Liver (tissue), 9 donors: ENCODE measurements around the gene RBBP5. TPM values are rescaled to one million over a fixed set of nuclear protein-coding genes. Genes with fewer than 3 reads are reported as not detected.

Source experiments
- DNase-seq: peaks from one replicate; pipeline ENCODE4 v3.0.0-alpha.2; 2017; ENCODE audit warnings: low spot score
- H3K27ac ChIP-seq, 2 donors: one replicate each; pipeline ENCODE4 v1.7.0; 2013; ENCODE audit warnings: inconsistent platforms in 2 of 2, low read length in 2 of 2, control low read depth in 1 of 2, low read depth in 1 of 2, mild to moderate bottlenecking in 1 of 2
- H3K27me3 ChIP-seq, 4 donors: one replicate each; pipeline versions ENCODE4 v1.6.1 to v1.7.0; 2013; ENCODE audit warnings: low read length in 3 of 4, inconsistent platforms in 1 of 4, mild to moderate bottlenecking in 1 of 4, moderate library complexity in 1 of 4; ENCODE audit not compliant: control insufficient read depth in 4 of 4, insufficient read depth in 4 of 4
- H3K36me3 ChIP-seq, 4 donors: one replicate each; pipeline versions ENCODE4 v1.6.1 to v1.7.0; 2013; ENCODE audit warnings: low read length in 3 of 4, mild to moderate bottlenecking in 3 of 4, low read depth in 1 of 4, moderate library complexity in 1 of 4; ENCODE audit not compliant: control insufficient read depth in 4 of 4, insufficient read depth in 3 of 4
- H3K4me1 ChIP-seq, 4 donors: one replicate each; pipeline versions ENCODE4 v1.6.1 to v1.7.0; 2013; ENCODE audit warnings: low read length in 3 of 4, mild to moderate bottlenecking in 3 of 4, moderate library complexity in 1 of 4; ENCODE audit not compliant: control insufficient read depth in 4 of 4, insufficient read depth in 4 of 4
- H3K4me3 ChIP-seq, 3 donors: one replicate each; pipeline versions ENCODE4 v1.6.1 to v1.7.0; 2013; ENCODE audit warnings: low read length in 3 of 3, control low read depth in 1 of 3, low read depth in 1 of 3, mild to moderate bottlenecking in 1 of 3
- H3K9ac ChIP-seq, 2 donors: one replicate each; pipeline ENCODE4 v1.7.0; 2013; ENCODE audit warnings: low read length in 2 of 2, mild to moderate bottlenecking in 2 of 2, moderate library complexity in 2 of 2, control low read depth in 1 of 2, low read depth in 1 of 2
- H3K9me3 ChIP-seq, 4 donors: one replicate each; pipeline versions ENCODE4 v1.6.1 to v1.7.0; 2013; ENCODE audit warnings: low read length in 3 of 4; ENCODE audit not compliant: control insufficient read depth in 4 of 4
- FOXA1 ChIP-seq: IDR thresholded peaks from 2 replicates; pipeline ENCODE4 v1.6.1; 2016; ENCODE audit warnings: antibody characterized with exemption
- FOXA2 ChIP-seq: IDR thresholded peaks from 2 replicates; pipeline ENCODE4 v1.6.1; 2016; ENCODE audit warnings: antibody characterized with exemption
- GABPA ChIP-seq, 2 donors: IDR thresholded peaks in 1 of 2; conservative IDR thresholded peaks in 1 of 2; 2 replicates each; pipeline ENCODE4 v1.6.1; 2016; ENCODE audit warnings: antibody characterized with exemption in 2 of 2, mild to moderate bottlenecking in 1 of 2, moderate library complexity in 1 of 2
- HNF4A ChIP-seq, 2 donors: conservative IDR thresholded peaks; 2 replicates each; pipeline ENCODE4 v1.6.1; 2016; ENCODE audit warnings: antibody characterized with exemption in 2 of 2, mild to moderate bottlenecking in 2 of 2
- JUND ChIP-seq, 2 donors: IDR thresholded peaks; 2 replicates each; pipeline ENCODE4 v1.6.1; 2016; ENCODE audit warnings: antibody characterized with exemption in 2 of 2
- NR2F2 ChIP-seq: IDR thresholded peaks from 2 replicates; pipeline ENCODE4 v1.6.1; 2016; ENCODE audit warnings: antibody characterized with exemption
- RAD21 ChIP-seq, 2 donors: IDR thresholded peaks; 2 replicates each; pipeline ENCODE4 v1.6.1; 2016; ENCODE audit warnings: antibody characterized with exemption in 2 of 2, mild to moderate bottlenecking in 2 of 2
- SP1 ChIP-seq: IDR thresholded peaks from 2 replicates; pipeline ENCODE4 v1.6.1; 2018; ENCODE audit warnings: antibody characterized with exemption, mild to moderate bottlenecking
- TAF1 ChIP-seq: conservative IDR thresholded peaks from 2 replicates; pipeline ENCODE4 v1.6.1; 2016; ENCODE audit warnings: antibody characterized with exemption, mild to moderate bottlenecking
- YY1 ChIP-seq: IDR thresholded peaks from 2 replicates; pipeline ENCODE4 v1.6.1; 2016; ENCODE audit warnings: antibody characterized with exemption, mild to moderate bottlenecking
- WGBS: extraction: QIAGEN DNeasy Blood & Tissue Kit; methylation state at CpG from one replicate; pipeline ENCODE4 v1.1.7; 2013; 5-methylcytosine and 5-hydroxymethylcytosine counted together
- polyA plus RNA-seq, 2 donors: library from polyadenylated mRNA; stranded (reverse) in 1 of 2; unstranded in 1 of 2; fragments of 200-250 nt in 1 of 2; fragments of >200 nt in 1 of 2; fragmentation: Nextera tagmentation in 1 of 2; extraction: Ambion mirVana in 1 of 2; gene quantifications; one replicate each; pipeline versions ENCODE4 v1.2.1 to v1.2.3, GENCODE V29; 2013 to 2015
- total RNA-seq, 2 donors: library from RNA; depleted of rRNA; stranded (reverse); fragments of >200 nt; gene quantifications; one replicate each; pipeline ENCODE4 v1.2.3, GENCODE V29; 2014
- TF ChIP-seq, protein P1 (sequence below): IDR thresholded peaks from 2 replicates; pipeline ENCODE4 v1.6.1; 2016; ENCODE audit warnings: antibody characterized with exemption
- TF ChIP-seq, protein P2 (sequence below): IDR thresholded peaks from 2 replicates; pipeline ENCODE4 v1.6.1; 2016; ENCODE audit warnings: antibody characterized with exemption, mild to moderate bottlenecking
- TF ChIP-seq, protein P3 (sequence below): IDR thresholded peaks from 2 replicates; pipeline ENCODE4 v1.6.1; 2016; ENCODE audit warnings: antibody characterized with exemption
- TF ChIP-seq, protein P4 (sequence below): IDR thresholded peaks from 2 replicates; pipeline ENCODE4 v1.6.1; 2016; ENCODE audit warnings: antibody characterized with exemption
- TF ChIP-seq, protein P5 (sequence below): fragments of 150-350 bp; IDR thresholded peaks from 2 replicates; pipeline ENCODE4 v1.5.1; 2017; ENCODE audit warnings: improper control_type of control experiment, low read depth, low read length; ENCODE audit not compliant: missing input control
- donor health status: healthy.
- donor health status: healthy.
- donor health status: healthy.
- donor health status: healthy.
- donor health status: healthy.

Gene RBBP5
- total and polyA plus RNA-seq, 4 donors: 4.6 to 12.0 (median 8.5) TPM

DNA sequence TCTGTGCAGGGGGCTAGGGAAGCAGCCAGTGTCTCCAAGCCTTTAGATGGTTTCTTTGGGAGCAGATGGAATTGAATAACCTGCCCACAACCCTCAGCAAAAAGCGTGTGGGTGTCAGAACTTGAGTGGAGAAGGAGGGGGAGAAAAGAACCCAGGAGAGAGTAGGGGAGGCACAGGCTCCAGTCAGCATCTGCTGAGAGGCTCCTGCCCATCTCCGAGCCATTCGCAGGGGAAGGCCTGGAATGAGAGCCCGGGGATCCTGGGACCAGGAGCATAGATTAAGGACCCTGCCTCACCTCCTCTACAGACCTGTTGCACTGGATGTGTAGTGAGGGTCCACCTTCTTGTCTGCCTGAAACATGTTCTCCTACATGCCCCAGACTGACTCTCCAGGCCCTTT, 53.8 kb downstream of the RBBP5 start:
- Histone ChIP-seq H3K27me3 (no peaks in the 10 kb centered on the region), H3K9ac (no peak overlapping the region), H3K4me3 (no peak overlapping the region), H3K36me3 (no peaks in the 10 kb centered on the region), H3K27ac (no peak overlapping the region), H3K4me1 (no peaks in the 10 kb centered on the region), H3K9me3 (no peaks in the 10 kb centered on the region)
- TF ChIP-seq NR2F2: no peak
- WGBS: 94% methylated on average over 4 of the region's 4 CpGs
- DNase-seq: no peak

DNA sequence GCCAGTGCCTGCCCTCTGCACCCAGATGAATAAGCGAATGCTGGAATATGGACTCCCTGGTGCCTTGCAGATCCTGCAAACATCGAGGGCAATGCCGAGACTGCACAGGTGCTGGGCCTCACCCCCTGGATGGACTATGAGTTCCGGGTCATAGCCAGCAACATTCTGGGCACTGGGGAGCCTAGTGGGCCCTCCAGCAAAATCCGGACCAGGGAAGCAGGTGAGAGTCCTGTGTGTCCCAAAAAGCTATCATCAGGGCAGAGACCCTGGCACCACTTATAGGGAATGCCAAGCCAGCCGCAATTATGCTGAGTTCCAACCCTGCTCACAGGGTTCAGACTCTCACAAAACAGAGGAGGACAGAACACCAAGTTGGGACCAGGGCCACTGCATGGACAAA, 54.7 kb downstream of the RBBP5 start:
- Histone ChIP-seq H3K27ac (no peak overlapping the region), H3K9me3 (no peaks in the 10 kb centered on the region), H3K4me1 (peaks cover 0 to 3% (median 0%) of the 10 kb centered on the region in 4 donors), H3K27me3 (no peaks in the 10 kb centered on the region), H3K9ac (no peak overlapping the region), H3K4me3 (no peak overlapping the region), H3K36me3 (no peaks in the 10 kb centered on the region)
- no peak for DNase-seq
- TF ChIP-seq, protein P1, sequence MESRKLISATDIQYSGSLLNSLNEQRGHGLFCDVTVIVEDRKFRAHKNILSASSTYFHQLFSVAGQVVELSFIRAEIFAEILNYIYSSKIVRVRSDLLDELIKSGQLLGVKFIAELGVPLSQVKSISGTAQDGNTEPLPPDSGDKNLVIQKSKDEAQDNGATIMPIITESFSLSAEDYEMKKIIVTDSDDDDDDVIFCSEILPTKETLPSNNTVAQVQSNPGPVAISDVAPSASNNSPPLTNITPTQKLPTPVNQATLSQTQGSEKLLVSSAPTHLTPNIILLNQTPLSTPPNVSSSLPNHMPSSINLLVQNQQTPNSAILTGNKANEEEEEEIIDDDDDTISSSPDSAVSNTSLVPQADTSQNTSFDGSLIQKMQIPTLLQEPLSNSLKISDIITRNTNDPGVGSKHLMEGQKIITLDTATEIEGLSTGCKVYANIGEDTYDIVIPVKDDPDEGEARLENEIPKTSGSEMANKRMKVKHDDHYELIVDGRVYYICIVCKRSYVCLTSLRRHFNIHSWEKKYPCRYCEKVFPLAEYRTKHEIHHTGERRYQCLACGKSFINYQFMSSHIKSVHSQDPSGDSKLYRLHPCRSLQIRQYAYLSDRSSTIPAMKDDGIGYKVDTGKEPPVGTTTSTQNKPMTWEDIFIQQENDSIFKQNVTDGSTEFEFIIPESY: no peak
- TF ChIP-seq, protein P2, sequence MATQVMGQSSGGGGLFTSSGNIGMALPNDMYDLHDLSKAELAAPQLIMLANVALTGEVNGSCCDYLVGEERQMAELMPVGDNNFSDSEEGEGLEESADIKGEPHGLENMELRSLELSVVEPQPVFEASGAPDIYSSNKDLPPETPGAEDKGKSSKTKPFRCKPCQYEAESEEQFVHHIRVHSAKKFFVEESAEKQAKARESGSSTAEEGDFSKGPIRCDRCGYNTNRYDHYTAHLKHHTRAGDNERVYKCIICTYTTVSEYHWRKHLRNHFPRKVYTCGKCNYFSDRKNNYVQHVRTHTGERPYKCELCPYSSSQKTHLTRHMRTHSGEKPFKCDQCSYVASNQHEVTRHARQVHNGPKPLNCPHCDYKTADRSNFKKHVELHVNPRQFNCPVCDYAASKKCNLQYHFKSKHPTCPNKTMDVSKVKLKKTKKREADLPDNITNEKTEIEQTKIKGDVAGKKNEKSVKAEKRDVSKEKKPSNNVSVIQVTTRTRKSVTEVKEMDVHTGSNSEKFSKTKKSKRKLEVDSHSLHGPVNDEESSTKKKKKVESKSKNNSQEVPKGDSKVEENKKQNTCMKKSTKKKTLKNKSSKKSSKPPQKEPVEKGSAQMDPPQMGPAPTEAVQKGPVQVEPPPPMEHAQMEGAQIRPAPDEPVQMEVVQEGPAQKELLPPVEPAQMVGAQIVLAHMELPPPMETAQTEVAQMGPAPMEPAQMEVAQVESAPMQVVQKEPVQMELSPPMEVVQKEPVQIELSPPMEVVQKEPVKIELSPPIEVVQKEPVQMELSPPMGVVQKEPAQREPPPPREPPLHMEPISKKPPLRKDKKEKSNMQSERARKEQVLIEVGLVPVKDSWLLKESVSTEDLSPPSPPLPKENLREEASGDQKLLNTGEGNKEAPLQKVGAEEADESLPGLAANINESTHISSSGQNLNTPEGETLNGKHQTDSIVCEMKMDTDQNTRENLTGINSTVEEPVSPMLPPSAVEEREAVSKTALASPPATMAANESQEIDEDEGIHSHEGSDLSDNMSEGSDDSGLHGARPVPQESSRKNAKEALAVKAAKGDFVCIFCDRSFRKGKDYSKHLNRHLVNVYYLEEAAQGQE: no peak
- no peak for TF ChIP-seq JUND (IDR thresholded peaks at IDR 0.05)
- TF ChIP-seq GABPA (IDR thresholded peaks at IDR 0.05 in 1 of 2, conservative IDR thresholded peaks at IDR 0.05 in 1 of 2): no peak
- TF ChIP-seq, protein P3, sequence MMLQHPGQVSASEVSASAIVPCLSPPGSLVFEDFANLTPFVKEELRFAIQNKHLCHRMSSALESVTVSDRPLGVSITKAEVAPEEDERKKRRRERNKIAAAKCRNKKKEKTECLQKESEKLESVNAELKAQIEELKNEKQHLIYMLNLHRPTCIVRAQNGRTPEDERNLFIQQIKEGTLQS: no peak
- TF ChIP-seq SP1: no peak
- no peak for TF ChIP-seq RAD21 (IDR thresholded peaks at IDR 0.05)
- TF ChIP-seq HNF4A (conservative IDR thresholded peaks at IDR 0.05): no peak
- TF ChIP-seq FOXA1: no peak
- TF ChIP-seq, protein P4, sequence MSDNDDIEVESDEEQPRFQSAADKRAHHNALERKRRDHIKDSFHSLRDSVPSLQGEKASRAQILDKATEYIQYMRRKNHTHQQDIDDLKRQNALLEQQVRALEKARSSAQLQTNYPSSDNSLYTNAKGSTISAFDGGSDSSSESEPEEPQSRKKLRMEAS: no peak
- no peak for TF ChIP-seq TAF1
- TF ChIP-seq NR2F2: no peak
- TF ChIP-seq FOXA2: no peak
- TF ChIP-seq YY1: no peak
- TF ChIP-seq, protein P5, sequence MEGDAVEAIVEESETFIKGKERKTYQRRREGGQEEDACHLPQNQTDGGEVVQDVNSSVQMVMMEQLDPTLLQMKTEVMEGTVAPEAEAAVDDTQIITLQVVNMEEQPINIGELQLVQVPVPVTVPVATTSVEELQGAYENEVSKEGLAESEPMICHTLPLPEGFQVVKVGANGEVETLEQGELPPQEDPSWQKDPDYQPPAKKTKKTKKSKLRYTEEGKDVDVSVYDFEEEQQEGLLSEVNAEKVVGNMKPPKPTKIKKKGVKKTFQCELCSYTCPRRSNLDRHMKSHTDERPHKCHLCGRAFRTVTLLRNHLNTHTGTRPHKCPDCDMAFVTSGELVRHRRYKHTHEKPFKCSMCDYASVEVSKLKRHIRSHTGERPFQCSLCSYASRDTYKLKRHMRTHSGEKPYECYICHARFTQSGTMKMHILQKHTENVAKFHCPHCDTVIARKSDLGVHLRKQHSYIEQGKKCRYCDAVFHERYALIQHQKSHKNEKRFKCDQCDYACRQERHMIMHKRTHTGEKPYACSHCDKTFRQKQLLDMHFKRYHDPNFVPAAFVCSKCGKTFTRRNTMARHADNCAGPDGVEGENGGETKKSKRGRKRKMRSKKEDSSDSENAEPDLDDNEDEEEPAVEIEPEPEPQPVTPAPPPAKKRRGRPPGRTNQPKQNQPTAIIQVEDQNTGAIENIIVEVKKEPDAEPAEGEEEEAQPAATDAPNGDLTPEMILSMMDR: no peak
- 93% methylated on average over 6 of the region's 6 CpGs for WGBS
